Measurements from ENCODE around the gene RB1. TPM values are rescaled to one million over a fixed set of nuclear protein-coding genes. Genes with fewer than 3 reads are reported as not detected.

The RB1 gene
- polyA plus RNA-seq, 1 donor from 2014 or later, result 29.5 TPM

DNA sequence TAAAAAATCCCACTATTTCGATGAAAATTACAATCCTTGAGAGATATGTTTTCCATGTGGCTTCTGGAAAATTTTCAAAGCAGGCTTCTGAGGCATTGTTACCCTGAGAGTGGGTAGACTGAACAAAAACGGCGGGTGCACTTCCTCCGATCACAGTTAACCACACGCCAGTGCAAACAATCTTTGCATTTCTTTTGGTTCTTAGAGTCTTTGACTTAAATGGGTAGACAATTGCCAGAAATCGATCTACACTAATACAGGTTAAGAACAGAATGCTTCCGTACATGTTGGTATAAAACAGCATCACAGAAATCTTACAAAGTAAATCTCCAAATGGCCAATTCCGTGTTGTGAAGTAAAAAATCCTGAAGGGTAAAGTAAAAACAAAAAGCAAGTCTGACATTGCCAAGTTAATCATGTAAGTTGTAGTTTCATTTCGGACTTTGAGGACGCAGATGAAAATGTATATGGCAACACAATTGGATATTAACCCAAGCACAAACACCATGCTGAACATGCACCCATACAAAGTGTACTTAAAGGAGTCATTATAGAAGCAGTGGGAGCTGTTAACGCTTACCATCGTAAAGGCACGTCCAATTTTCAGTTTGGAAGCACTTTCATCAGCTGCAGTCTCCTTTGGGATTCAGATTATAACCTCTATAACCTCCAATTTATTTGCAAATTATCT, 108.4 kb downstream of the RB1 start:
- no peaks in the 10 kb centered on the region for H3K9me3 ChIP-seq (ENCODE audit: low read length)
- no peaks in the 10 kb centered on the region for H4K20me1 ChIP-seq (ENCODE audit: insufficient read depth)
- no peaks in the 10 kb centered on the region for H3F3A ChIP-seq (ENCODE audit: insufficient read depth, low read length, poor library complexity, severe bottlenecking)
- no peak overlapping the region for H2AFZ ChIP-seq (ENCODE audit: low read depth, low read length)
- H3K4me3 ChIP-seq (ENCODE audit: low read length), result no peak overlapping the region
- H3K4me2 ChIP-seq (ENCODE audit: low read length), result no peak overlapping the region
- no peak overlapping the region for H3K9ac ChIP-seq (ENCODE audit: low read length)
- no peaks in the 10 kb centered on the region for H3K9me2 ChIP-seq (ENCODE audit: insufficient read depth, low read length)
- no peak overlapping the region for H3K27ac ChIP-seq (ENCODE audit: low read length)
- no peaks in the 10 kb centered on the region for H3K36me3 ChIP-seq (ENCODE audit: insufficient read depth, low read length)
- TF ChIP-seq POLR2AphosphoS5 (IDR thresholded peaks at IDR 0.05) (no peak), SMC3 (conservative IDR thresholded peaks at IDR 0.05; ENCODE audit: poor library complexity) (no peak), RAD21 (conservative IDR thresholded peaks at IDR 0.05) (no peak)
- no peaks in the 10 kb centered on the region for H3K27me3 ChIP-seq (ENCODE audit: insufficient read depth, low read depth, low read length)
- H3K79me2 ChIP-seq (replicated peaks; ENCODE audit: insufficient read depth, low read length), result no peaks in the 10 kb centered on the region

DNA sequence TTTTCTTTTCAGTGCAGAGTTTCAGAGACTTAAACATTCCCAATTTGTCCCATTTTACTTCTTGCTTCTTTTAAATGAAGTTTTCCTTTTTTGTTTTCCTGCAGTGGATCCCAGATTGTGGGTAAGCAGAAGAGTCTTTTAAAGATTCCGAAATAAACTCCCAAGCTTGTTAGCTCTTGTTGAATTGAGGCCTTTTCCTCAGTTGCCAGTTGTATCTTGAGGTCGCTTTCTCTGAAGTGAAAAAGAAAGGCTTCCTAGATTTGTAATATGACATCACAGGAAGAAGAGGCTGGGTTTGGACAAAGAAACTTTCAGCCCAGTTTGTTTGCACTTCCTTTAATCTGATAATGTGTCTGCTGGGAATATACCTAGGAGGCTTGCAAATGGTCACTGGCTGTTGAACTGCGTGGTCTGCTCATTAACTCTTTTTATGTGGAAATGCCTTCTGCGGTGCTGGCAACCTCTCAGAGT, 109.4 kb downstream of the RB1 start, which contains the start of gene LPAR6:
Gene LPAR6, minus strand, starts transcription at position 233 of the 471 bp plus-strand sequence. CDS start 690 bp downstream, outside the sequence.
- no peak within 1 kb of the TSS for H2AFZ ChIP-seq (ENCODE audit: low read depth, low read length)
- TF ChIP-seq, protein P1, sequence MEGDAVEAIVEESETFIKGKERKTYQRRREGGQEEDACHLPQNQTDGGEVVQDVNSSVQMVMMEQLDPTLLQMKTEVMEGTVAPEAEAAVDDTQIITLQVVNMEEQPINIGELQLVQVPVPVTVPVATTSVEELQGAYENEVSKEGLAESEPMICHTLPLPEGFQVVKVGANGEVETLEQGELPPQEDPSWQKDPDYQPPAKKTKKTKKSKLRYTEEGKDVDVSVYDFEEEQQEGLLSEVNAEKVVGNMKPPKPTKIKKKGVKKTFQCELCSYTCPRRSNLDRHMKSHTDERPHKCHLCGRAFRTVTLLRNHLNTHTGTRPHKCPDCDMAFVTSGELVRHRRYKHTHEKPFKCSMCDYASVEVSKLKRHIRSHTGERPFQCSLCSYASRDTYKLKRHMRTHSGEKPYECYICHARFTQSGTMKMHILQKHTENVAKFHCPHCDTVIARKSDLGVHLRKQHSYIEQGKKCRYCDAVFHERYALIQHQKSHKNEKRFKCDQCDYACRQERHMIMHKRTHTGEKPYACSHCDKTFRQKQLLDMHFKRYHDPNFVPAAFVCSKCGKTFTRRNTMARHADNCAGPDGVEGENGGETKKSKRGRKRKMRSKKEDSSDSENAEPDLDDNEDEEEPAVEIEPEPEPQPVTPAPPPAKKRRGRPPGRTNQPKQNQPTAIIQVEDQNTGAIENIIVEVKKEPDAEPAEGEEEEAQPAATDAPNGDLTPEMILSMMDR (IDR thresholded peaks at IDR 0.05; ENCODE audit: poor library complexity, severe bottlenecking), result no peak
- TF ChIP-seq RAD21 (conservative IDR thresholded peaks at IDR 0.05), result no peak
- H3K27me3 ChIP-seq (ENCODE audit: insufficient read depth, low read depth, low read length), result no peaks in the 10 kb centered on the region
- no peaks in the 10 kb centered on the region for H3K9me3 ChIP-seq (ENCODE audit: low read length)
- no peak within 1 kb of the TSS for H3K9ac ChIP-seq (ENCODE audit: low read length)
- H3K4me2 ChIP-seq (ENCODE audit: low read length), result no peak within 1 kb of the TSS
- no peaks in the 10 kb centered on the region for H3K9me2 ChIP-seq (ENCODE audit: insufficient read depth, low read length)
- H3K4me3 ChIP-seq (ENCODE audit: low read length), result no peak within 1 kb of the TSS
- H3F3A ChIP-seq (ENCODE audit: insufficient read depth, low read length, poor library complexity, severe bottlenecking), result no peaks in the 10 kb centered on the region
- H3K79me2 ChIP-seq (replicated peaks; ENCODE audit: insufficient read depth, low read length), result no peaks in the 10 kb centered on the region
- H3K36me3 ChIP-seq (ENCODE audit: insufficient read depth, low read length), result no peaks in the 10 kb centered on the region
- no peaks in the 10 kb centered on the region for H4K20me1 ChIP-seq (ENCODE audit: insufficient read depth)
- H3K27ac ChIP-seq (ENCODE audit: low read length), result no peak within 1 kb of the TSS

DNA sequence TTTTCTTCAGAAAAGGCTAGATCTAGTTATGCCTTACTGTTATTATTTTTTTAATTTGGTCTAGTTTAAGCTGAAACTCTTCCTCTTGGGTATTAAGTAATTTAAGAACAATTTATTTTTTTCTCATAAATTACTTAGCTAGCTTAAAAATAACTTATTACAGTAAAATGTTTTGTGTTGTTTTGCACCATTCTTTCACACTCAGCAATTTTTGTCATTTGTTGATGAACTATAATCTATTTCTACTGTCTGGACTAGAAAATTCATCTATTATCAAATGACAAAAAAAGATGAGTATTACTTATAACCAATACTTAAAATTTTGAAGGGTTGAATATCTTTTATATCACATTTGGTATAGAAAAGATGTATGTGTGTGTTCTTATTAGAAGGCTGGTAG, 111.0 kb downstream of the RB1 start:
- H3K9me2 ChIP-seq (ENCODE audit: insufficient read depth, low read length), result no peaks in the 10 kb centered on the region
- no peaks in the 10 kb centered on the region for H4K20me1 ChIP-seq (ENCODE audit: insufficient read depth)
- no peak overlapping the region for H3K4me3 ChIP-seq (ENCODE audit: low read length)
- H3K4me2 ChIP-seq (ENCODE audit: low read length), result no peak overlapping the region
- H3F3A ChIP-seq (ENCODE audit: insufficient read depth, low read length, poor library complexity, severe bottlenecking), result no peaks in the 10 kb centered on the region
- H3K27ac ChIP-seq (ENCODE audit: low read length), result no peak overlapping the region
- H3K36me3 ChIP-seq (ENCODE audit: insufficient read depth, low read length), result no peaks in the 10 kb centered on the region
- H3K27me3 ChIP-seq (ENCODE audit: insufficient read depth, low read depth, low read length), result no peaks in the 10 kb centered on the region
- TF ChIP-seq EP300 (conservative IDR thresholded peaks at IDR 0.05; ENCODE audit: poor library complexity, severe bottlenecking) (no peak), EZH2 (IDR thresholded peaks at IDR 0.05; ENCODE audit: borderline replicate concordance, insufficient read depth, low read length, poor library complexity, severe bottlenecking) (no peak), SMC3 (conservative IDR thresholded peaks at IDR 0.05; ENCODE audit: poor library complexity) (no peak), RAD21 (conservative IDR thresholded peaks at IDR 0.05) (no peak), POLR2AphosphoS5 (IDR thresholded peaks at IDR 0.05) (no peak), TAF1 (IDR thresholded peaks at IDR 0.05; ENCODE audit: low read depth) (no peak), MXI1 (conservative IDR thresholded peaks at IDR 0.05; ENCODE audit: poor library complexity, severe bottlenecking) (no peak)
- TF ChIP-seq, protein P1 (IDR thresholded peaks at IDR 0.05; ENCODE audit: poor library complexity, severe bottlenecking), result no peak
- TF ChIP-seq, protein P2, sequence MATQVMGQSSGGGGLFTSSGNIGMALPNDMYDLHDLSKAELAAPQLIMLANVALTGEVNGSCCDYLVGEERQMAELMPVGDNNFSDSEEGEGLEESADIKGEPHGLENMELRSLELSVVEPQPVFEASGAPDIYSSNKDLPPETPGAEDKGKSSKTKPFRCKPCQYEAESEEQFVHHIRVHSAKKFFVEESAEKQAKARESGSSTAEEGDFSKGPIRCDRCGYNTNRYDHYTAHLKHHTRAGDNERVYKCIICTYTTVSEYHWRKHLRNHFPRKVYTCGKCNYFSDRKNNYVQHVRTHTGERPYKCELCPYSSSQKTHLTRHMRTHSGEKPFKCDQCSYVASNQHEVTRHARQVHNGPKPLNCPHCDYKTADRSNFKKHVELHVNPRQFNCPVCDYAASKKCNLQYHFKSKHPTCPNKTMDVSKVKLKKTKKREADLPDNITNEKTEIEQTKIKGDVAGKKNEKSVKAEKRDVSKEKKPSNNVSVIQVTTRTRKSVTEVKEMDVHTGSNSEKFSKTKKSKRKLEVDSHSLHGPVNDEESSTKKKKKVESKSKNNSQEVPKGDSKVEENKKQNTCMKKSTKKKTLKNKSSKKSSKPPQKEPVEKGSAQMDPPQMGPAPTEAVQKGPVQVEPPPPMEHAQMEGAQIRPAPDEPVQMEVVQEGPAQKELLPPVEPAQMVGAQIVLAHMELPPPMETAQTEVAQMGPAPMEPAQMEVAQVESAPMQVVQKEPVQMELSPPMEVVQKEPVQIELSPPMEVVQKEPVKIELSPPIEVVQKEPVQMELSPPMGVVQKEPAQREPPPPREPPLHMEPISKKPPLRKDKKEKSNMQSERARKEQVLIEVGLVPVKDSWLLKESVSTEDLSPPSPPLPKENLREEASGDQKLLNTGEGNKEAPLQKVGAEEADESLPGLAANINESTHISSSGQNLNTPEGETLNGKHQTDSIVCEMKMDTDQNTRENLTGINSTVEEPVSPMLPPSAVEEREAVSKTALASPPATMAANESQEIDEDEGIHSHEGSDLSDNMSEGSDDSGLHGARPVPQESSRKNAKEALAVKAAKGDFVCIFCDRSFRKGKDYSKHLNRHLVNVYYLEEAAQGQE (IDR thresholded peaks at IDR 0.05; ENCODE audit: borderline replicate concordance), result no peak
- no peak overlapping the region for H2AFZ ChIP-seq (ENCODE audit: low read depth, low read length)
- no peaks in the 10 kb centered on the region for H3K79me2 ChIP-seq (replicated peaks; ENCODE audit: insufficient read depth, low read length)
- no peak overlapping the region for H3K9ac ChIP-seq (ENCODE audit: low read length)
- no peaks in the 10 kb centered on the region for H3K9me3 ChIP-seq (ENCODE audit: low read length)

Measured in neural cell (in vitro differentiated cells).